ENCODE measurements around the gene PRMT6. TPM values are rescaled to one million over a fixed set of nuclear protein-coding genes. Genes with fewer than 3 reads are reported as not detected.

The PRMT6 gene
- total and polyA plus RNA-seq, 2 donors (not counting 3 experiments of a cell fraction or from before 2014, with no cell fraction given) = 8.4 to 12.5 TPM

DNA sequence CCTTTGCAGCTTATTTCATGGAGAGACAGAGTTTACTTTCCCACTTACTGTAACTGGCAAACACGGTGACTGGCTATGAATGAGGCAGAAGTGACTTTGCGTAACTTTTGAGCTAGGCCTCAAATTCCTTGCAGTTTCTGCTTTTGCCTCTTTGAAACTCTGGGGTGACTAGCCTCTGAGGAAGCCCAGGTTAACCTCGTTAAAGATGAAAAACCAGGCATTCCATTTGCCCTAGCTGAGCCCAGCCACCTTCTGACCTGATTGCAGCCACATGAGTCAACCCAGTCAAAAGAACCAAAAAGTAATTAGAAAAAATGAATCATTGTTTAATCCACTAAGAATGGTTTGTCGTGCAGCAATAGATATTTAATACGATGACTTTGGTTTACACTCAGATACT is 20.4 kb downstream of the PRMT6 start:
- no peak overlapping the region for H2AFZ ChIP-seq (ENCODE audit: low read depth, low read length)
- CTCF ChIA-PET = no interaction called here
- H3K4me1 ChIP-seq (ENCODE audit: control insufficient read depth, extremely low read depth, insufficient read depth, low read length) = no peaks in the 10 kb centered on the region
- no peak overlapping the region for H3K4me3 ChIP-seq (replicated peaks in 1 of 3; ENCODE audit: insufficient read depth in 1 of 3, low read depth in 1 of 3, low read length in 3 of 3)
- TF ChIP-seq, protein P1, sequence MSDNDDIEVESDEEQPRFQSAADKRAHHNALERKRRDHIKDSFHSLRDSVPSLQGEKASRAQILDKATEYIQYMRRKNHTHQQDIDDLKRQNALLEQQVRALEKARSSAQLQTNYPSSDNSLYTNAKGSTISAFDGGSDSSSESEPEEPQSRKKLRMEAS (IDR thresholded peaks at IDR 0.05; ENCODE audit: insufficient read depth, insufficient read length) = no peak
- TF ChIP-seq GATA2 (IDR thresholded peaks at IDR 0.05; ENCODE audit: insufficient read depth, insufficient read length, low read depth, low read length) (no peak), EZH2 (IDR thresholded peaks at IDR 0.05; ENCODE audit: borderline replicate concordance, low read depth, low read length, severe bottlenecking) (no peak), FOS (IDR thresholded peaks at IDR 0.05; ENCODE audit: borderline replicate concordance, insufficient read depth, low read length) (no peak), MYC (IDR thresholded peaks at IDR 0.05; ENCODE audit: low read depth, low read length) (no peak), JUN (IDR thresholded peaks at IDR 0.05; ENCODE audit: borderline replicate concordance, insufficient read depth, insufficient read length, low read depth) (no peak), POLR2AphosphoS5 (IDR thresholded peaks at IDR 0.05; ENCODE audit: insufficient read depth, low read depth, low read length) (no peak), POLR2A (IDR thresholded peaks at IDR 0.05; ENCODE audit: low read depth, low read length) (no peak)
- TF ChIP-seq, protein P2, sequence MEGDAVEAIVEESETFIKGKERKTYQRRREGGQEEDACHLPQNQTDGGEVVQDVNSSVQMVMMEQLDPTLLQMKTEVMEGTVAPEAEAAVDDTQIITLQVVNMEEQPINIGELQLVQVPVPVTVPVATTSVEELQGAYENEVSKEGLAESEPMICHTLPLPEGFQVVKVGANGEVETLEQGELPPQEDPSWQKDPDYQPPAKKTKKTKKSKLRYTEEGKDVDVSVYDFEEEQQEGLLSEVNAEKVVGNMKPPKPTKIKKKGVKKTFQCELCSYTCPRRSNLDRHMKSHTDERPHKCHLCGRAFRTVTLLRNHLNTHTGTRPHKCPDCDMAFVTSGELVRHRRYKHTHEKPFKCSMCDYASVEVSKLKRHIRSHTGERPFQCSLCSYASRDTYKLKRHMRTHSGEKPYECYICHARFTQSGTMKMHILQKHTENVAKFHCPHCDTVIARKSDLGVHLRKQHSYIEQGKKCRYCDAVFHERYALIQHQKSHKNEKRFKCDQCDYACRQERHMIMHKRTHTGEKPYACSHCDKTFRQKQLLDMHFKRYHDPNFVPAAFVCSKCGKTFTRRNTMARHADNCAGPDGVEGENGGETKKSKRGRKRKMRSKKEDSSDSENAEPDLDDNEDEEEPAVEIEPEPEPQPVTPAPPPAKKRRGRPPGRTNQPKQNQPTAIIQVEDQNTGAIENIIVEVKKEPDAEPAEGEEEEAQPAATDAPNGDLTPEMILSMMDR (IDR thresholded peaks at IDR 0.05; ENCODE audit: extremely low read depth in 1 of 2, insufficient read depth in 1 of 2, low read depth in 1 of 2, low read length in 2 of 2) = no peak
- no peak for FAIRE-seq
- no TSS peak for BruUV-seq (replicated peaks)
- H3K9me3 ChIP-seq (replicated peaks; ENCODE audit: control insufficient read depth, insufficient read depth, low read length) = no peaks in the 10 kb centered on the region
- dilution Hi-C loops (cut with MboI; ENCODE audit: extremely low pct_ligation_motif_present, low sequenced_read_pairs) (no loop called here), intact Hi-C loops (cut with micrococcal nuclease) (no loop called here)
- POLR2A ChIA-PET = no interaction called here
- no peaks in the 10 kb centered on the region for H3K9me1 ChIP-seq (replicated peaks; ENCODE audit: control insufficient read depth, extremely low read depth, insufficient read depth, low read length)
- H3K27ac ChIP-seq (ENCODE audit: insufficient read depth, low read depth, low read length) = no peak overlapping the region
- no peaks in the 10 kb centered on the region for H3K27me3 ChIP-seq (ENCODE audit: control insufficient read depth in 2 of 2, insufficient read depth in 2 of 2, low read length in 2 of 2)
- no peak overlapping the region for H3K9ac ChIP-seq (replicated peaks; ENCODE audit: extremely low read depth, insufficient read depth, low read length)
- no peaks in the 10 kb centered on the region for H3K79me2 ChIP-seq (ENCODE audit: control insufficient read depth, insufficient read depth, low read length)
- H4K20me1 ChIP-seq (replicated peaks; ENCODE audit: control insufficient read depth, extremely low read depth, insufficient read depth, low read length) = no peaks in the 10 kb centered on the region
- no peak overlapping the region for H3K4me2 ChIP-seq (ENCODE audit: insufficient read depth, low read length)
- no peak for DNase-seq (ENCODE audit: low read depth, low spot score)
- no peaks in the 10 kb centered on the region for H3K36me3 ChIP-seq (ENCODE audit: control insufficient read depth in 2 of 2, extremely low read depth in 1 of 2, insufficient read depth in 2 of 2, low read length in 2 of 2)

All from endothelial cell of umbilical vein (primary cell).